Esophagus squamous epithelium (tissue), 4 donors: ENCODE measurements around the gene DTX3.
"Not testable (repeated sequence)": the region's sequence is repeated elsewhere in the genome, so short reads cannot be mapped to it uniquely, and the experiment has no call there.

ENCODE experiments used
- CTCF ChIP-seq, 6 experiments: fragments of 450-650 bp in 4 of 6; fragments of 200-600 bp in 2 of 6; sonication (generic) in 2 of 6; IDR thresholded peaks; one replicate each; pipeline ENCODE4 v1.5.1; 2016 to 2019; ENCODE audit warnings: antibody characterized with exemption in 6 of 6, mild to moderate bottlenecking in 4 of 6, moderate library complexity in 4 of 6
- POLR2A ChIP-seq, 4 donors: fragments of 450-650 bp; IDR thresholded peaks; one replicate each; pipeline ENCODE4 v1.6.1; 2017; ENCODE audit warnings: antibody characterized with exemption in 4 of 4, mild to moderate bottlenecking in 4 of 4, moderate library complexity in 3 of 4

GRCh38 chr12:57656408-57656807, 51.8 kb downstream of the DTX3 start:
- TF ChIP-seq POLR2A, CTCF (IDR thresholded peaks at IDR 0.05): not testable (repeated sequence)
